GF-D8 (cell line): ENCODE results near the gene TMEM266.
A peak's percentile ranks its signal among the peaks of the same experiment; 100 is the strongest.

Source experiments
- DNase-seq: peaks from one replicate; lab custom pipeline; 2025; lab: John Stamatoyannopoulos, UW

Gene TMEM266

GRCh38 chr15:76134537-76134936 is 74.8 kb downstream of the TMEM266 start:
- DNase-seq = no peak

DNA sequence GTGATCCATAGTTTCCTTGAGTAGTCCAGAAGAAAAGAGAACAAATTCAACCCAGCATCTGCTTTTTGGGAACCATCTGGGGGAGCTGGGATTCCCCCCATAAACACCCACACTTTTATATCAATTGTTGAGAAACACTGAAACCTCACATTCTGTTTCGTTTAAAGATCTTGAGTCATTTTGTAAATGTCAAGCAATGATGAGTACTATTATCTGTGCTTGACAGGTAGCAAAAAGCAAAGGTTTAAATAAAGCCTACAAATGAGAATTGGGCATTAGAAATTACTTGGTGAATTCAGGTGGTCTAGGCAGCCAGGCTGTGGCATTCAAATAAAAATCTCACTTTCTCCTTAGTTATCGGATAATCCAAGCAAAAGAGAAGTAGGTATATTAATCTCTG is 75.7 kb downstream of the TMEM266 start:
- DNase-seq = no peak

- no peak for DNase-seq
Observed at GRCh38 chr15:76138436-76138835, 78.7 kb downstream of the TMEM266 start.

DNA sequence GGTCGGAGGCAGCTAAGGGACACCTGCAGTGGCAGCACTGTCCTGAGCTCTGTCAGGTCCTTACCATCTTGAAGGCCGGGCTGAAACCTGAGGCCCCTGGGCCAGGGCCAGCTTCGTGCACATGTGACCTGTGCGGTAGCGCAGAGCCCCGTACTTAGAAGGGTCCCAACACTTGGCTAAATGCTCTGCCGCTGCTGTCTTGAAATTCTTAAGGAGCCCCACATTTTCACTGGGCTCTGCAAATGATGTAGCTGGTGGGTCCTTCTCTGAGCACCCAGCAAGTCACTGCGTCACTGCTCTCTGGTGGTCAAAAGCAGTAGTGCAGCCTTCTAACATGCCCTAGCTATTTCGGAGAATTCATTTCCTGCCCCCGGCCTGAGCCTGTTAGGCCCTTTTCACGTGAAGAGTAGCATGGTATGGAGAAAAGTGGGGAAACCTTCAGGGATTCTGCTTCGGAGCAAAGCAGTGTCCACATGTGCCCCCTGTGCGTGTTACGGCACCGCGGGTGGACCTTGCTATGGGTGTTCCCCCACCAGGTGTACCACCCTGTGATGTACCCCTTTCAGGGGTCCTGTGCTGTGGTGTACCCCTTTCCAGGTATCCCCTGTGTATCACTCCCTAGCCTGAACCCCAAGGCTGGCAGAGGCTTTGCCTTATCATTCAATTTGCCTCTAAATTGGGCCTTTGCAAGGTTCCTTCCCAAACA is 79.7 kb downstream of the TMEM266 start:
- DNase-seq = peak; percentile 16

DNA sequence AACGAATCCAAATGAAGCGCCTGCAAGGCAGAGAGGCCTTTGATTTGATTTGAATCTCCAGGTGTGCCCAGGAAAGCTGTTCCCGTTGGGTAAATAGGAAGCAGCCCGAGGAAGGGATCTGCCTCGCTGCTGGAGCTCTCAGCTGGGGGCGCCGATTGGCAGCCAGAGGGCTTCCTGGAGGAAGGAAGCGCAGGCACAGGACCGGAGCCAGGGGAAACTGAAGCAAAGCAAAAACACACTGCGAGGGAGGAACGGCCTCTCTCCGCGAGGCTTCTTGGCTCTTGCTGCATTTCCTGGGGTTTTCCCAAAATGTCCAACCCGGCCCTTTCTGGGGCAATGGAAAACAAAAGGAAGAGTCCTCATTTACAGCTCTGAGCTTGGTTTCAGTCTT is 80.3 kb downstream of the TMEM266 start:
- DNase-seq = no peak

DNA sequence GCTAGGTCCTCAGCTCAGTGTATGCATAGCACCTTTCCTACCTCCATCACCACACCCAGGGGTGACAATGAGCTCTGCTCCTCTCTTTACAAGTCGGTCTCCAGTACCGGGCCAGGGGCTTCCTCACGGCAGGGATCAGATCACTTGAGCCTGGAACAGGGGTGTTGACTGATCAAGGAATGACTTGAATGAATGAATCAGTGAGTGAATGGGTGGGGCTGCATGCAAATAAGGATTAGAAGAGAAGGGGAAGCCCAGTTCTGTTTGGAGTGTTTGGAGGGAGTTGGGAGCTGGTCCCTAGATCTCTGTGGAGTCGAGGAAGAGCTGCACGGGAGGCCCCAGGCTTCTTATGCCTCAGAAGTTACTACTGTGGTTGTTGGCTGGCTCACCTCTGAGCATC is 87.0 kb downstream of the TMEM266 start:
- no peak for DNase-seq

- DNase-seq = no peak
Observed at GRCh38 chr15:76147906-76148570, 88.3 kb downstream of the TMEM266 start.

DNA sequence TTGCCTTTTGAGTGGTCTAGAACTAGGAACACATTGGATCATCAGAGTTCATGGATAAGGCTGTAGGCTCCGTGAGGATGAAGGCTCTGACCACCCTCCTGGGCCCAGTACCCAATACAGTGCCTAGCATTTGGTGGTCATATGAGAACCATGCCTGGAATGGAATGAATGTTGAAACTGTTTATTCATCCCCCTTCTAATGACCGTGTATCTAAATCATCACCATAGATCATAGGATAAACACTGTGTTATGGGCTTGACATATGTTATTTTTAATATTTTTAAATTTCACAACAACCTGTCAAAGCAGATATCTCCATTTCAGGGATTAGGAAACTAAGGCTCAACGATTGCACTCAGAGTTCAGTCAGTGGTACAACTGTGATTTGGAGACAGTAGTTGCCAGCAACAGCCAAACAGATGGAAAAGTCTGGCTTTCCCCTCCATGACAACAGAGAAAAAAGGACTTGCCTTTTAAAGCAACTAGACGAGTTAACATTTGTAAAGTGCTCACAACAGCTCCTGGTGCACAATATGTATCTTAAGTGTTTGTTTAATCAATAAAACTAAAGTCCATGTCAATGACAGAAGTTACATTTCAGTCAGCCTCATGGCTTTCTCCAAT is 89.6 kb downstream of the TMEM266 start:
- no peak for DNase-seq

GRCh38 chr15:76150513-76150912 is 90.7 kb downstream of the TMEM266 start:
- DNase-seq = no peak

DNA sequence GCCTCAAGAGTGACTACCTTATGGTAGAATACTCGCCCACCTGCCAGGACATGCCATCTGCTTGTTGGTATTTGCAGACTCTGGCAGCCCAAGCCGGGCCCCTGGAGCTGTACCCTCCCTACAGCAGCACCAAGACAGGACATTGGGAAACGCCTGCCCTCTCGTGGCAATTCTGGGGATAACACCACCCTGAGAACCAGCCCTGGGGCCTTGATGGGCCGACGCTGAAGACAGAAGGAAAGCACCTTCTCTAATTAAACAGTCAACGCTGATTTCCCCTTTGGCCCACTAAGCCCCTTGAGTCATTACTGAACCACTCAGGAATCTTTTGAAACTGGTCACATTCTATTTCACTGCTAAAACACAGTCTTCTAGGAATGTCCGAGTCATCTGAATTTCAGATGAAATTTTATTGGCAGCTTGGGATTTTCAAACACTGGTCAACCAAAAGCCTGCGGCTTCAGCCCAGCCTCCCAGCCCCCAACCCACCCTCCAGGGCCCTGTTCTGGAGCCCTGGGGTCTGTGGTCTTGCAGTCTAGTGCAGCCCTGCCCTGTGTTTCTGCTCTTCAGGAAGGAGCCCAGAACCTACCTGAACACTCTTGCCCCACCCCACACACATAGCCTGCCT is 91.3 kb downstream of the TMEM266 start:
- no peak for DNase-seq

DNA sequence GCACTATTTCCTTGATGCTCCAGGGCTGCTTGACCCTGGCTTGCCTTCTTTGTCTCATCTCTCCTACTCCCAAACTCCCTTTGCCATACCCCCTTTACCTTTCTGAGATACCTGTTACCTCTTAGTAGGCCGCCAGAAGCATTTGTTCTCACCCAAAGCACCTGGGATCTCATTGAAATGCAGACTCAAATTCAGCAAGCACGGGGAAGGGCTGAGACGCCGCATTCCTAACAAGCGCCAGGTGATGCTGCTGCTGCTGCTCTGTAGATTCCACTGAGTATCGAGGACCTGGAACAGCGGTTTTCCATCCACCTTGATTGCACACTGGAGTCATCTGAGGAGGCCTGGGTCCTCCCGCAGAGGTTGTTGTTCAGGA is 91.8 kb downstream of the TMEM266 start:
- no peak for DNase-seq

GRCh38 chr15:76152197-76152596 is 92.4 kb downstream of the TMEM266 start:
- DNase-seq = no peak

DNA sequence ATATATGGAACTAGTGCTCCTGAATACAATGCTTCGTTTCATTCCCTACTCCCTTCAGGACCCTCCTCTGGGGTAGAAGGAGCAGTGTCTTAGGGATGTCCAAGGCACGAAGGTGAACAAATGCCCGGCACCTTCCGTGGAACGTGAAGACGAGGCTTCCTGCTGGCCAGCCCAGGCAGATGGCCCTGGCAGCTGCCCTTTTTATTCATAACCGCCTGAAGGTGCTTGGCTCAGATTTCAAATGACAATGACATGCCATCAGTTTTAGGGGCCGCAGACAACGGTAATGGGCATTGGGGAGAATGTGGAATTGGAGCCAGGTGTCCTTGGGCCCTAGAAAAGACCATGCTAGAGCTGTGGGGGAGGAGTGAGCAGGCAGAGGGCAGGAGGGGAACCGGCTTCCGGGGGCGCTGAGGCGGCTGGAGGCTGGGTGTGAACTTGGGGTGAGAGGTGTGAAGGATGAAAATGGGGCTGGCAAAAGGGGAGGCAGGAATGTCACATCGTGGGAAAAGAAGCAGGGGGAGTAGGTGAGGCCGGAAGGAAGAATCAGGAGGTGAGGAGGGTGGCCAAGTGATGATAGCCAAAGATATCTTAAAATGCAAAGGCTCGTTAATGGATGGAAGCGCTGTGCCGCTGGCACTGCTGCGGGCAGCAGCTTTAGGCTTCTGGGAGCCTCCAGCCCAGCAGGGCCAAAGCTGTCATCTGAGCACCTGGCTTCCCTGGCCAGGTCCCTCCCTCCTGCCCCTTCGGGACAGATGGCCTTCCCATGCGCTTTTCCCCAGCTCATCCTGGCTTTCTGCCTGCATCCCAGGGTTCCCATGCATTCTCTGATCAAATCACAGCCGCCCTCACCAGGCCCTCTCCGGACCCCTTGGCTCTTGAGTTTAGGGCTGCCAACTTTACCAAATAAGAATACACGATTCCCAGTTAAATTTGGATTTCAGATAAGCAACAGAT is 93.7 kb downstream of the TMEM266 start:
- DNase-seq = no peak

DNA sequence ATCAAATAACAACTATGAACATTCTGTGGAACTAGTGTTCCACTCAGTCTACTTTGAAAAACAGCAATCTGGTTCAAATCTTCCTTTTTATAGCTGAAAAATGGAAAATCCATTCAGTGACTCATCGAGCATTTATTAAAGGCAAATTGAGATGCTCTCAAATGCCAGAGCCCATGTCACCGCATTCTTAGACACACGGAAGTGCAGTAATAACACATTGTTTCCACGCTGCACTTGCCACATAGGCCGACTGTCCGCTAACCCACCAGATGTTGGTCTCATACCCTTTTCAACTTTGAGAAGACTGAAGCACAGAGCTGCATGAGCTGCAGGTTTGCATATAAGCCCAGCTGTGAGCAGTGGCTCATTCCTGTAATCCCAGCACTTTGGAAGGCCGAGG is 95.9 kb downstream of the TMEM266 start:
- DNase-seq = no peak

DNA sequence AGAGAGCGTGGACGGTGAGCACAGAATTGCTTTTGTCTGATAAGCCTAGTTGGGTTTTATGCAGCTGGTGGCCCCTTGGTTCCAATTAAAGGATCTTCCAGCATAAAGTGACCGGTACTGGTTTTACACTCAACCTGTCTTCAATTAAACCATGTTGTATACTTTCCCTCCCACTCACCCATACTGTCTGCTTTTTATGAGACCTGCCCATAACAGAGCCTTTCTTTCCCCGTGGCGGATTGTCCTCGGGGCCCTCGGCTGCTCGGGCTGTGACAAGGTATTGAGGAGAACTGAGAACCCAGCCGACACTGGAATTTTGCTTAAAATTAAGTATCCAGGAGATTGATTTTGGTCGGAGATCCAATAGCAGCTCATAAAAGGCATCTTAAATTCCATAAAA is 98.4 kb downstream of the TMEM266 start:
- DNase-seq = no peak

DNA sequence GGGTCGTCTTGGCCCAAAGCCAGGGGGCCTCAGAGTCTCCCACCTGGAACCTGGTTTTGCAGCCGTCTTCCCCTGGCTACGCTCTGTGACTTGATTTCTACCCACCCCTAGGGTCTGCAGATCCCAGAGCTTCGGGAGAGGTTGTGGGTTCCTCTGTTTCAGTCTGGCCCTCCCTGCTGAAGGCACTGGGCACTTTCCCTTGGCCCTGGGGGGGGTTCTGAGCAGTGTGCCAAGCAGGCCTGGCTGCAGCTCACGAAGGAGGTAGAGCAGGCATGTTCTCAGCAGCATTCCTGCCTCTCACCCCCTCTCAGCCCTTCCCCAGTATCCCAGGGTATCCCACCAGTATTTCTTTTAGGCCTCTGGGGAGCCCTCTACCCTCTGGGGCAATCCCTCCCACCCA is 99.0 kb downstream of the TMEM266 start:
- DNase-seq = no peak

DNA sequence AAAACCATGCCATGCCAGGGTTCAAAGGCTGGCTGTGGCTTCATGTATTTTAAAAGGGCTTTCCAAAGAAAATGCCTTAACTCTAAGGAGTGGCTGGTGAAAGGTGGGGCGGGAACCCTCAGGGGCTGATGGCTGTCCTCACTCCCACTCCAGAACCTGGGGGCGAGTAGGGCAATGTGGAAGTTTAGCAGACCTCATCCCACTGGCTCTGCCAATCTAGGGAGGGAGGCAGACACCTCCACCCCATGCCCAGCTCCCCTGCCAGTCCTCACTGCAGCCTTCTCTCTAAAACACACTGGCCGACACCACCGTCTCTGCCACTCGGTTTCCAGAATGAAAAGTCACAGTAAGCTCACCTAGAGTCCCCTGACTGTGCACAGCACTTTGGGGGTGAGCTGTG is 99.5 kb downstream of the TMEM266 start:
- no peak for DNase-seq

DNA sequence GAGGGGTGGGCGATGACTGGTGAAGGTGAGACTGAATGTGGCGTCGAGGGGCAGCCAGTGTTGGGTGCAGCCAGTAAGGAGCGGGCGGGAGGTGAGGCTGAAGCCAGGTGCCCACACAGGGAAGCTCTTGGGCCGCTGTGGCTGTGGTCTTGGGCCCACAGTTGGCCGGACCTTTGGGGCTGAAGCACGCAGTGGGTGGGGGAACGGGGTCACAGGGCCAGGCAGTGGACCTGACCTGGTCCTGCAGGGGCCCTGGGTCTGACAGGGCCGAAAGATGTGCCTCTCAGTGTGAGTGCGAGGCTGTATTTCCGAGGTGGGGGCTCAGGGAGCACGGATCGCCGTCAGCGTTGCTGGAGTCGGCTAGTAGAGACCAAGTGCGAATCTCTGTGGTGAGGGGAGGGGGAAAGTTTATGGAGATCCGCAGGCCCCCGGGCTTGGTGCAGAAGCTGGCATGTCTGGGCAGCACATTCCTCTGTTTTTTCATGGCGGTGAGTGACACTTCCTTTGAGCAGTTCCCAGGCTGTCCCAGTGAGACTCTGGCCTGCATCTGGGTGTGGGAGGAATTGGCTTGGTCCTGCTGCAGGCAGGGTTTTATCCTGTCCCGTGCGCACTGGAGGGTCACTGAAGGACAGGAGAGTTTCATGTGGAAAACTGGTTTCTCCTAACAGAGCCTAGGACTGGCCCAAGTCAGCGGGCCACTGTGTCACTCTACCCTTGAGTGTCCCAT is 100.8 kb downstream of the TMEM266 start:
- no peak for DNase-seq

DNA sequence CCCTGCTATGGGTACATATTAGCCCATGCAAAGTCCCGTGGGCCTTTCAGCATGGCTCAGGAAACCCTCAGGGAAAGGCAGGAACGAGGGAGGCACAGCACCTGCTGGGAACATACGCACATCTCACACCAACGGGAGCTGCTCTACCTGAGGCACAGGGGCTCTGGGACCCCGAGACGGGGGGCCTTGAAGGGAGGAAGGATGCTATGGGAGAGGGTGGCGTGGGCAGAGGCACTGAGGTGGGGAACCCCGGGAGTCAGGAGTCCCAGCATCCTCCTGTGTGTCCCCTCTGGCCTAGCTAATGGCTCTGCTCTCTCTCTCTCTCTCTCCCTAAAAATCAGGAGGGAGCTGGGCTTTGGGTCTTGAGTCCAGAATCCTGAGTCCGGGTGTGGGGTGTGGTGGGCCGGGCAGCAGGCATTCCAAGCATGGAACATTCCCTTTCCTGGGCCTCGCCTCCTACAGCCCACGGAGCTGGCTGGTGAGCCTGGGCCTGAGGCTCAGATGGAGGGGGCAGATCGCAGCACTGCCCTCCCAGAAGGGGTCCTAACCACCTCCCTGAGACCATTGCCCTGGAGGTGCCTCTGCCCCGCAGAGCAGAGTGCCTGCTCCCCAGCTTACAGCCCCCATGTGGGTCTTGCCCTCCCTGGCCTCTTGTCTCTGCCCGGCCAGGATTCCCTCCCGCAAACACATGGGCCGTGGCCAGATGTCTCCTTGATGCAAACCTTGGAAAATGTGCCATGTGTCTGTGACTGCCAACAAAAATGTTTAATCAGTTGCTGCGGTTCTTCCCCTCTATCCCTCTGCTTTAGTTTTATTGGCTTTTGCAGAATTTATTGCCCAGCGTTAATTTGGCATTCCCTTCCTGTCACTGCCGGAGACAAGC is 101.6 kb downstream of the TMEM266 start:
- no peak for DNase-seq

GRCh38 chr15:76162036-76162398 is 102.2 kb downstream of the TMEM266 start:
- no peak for DNase-seq
